ENCODE results near the gene RNF113B.

The RNF113B gene

GRCh38 chr13:98134901-98135300, 42.2 kb downstream of the RNF113B start:
- no peak for TF ChIP-seq CTCF (IDR thresholded peaks at IDR 0.05; ENCODE audit: control insufficient read depth, extremely low read depth, insufficient read depth)
- no peak overlapping the region for H3K4me3 ChIP-seq (ENCODE audit: low read depth, low read length)
- DNase-seq (ENCODE audit: low read depth) = no peak

DNA sequence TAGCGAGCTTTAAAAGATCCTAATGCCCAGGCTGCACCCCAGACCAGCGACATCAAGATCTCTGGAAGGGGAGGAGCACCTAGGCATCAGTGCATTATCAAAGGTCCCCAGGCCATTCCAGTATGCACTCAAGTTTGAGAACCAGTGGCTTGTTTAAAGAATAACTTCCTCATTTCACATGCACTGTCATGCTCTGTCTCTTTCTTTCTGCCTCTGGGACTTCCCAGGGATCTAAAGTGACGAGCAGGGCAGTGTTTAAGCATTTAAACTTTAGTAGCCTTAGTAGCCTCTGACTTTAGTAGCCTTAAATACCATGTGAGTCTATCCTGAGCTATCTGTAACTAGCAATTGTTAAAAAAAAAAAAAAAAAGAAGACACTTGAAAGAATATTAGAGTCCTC, 43.1 kb downstream of the RNF113B start:
- no peak for TF ChIP-seq CTCF (IDR thresholded peaks at IDR 0.05; ENCODE audit: control insufficient read depth, extremely low read depth, insufficient read depth)
- no peak for DNase-seq (ENCODE audit: low read depth)
- H3K4me3 ChIP-seq (ENCODE audit: low read depth, low read length) = no peak overlapping the region

DNA sequence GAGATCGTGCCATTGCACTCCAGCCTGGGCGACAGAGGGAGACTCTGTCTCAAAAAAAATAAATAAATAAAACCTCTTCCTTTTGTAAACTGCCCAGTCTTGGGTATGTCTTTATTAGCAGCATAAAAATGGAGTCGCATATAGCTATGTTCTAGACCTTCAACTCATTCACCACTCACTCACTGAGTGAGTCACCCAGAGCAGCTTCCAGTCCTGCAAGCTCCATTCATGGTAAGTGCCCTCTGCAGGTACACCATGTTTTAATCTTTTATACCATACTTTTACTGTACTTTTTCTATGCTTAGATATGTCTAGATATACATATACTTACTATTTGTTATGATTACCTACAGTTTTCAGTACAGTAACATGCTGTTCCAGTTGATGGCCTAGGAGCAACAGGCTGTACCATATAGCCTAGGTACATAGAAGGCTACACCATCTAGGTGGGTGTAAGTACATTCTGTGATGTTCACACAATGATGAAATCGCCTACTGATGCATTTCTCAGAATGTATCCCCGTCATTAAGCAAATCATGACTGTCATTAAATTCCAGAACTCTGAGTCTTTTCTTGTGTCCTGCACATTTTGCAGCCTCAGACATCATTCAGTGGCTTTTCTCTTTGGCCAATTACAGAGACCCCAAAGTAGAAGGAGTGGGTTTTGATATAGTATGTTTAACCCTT, 47.9 kb downstream of the RNF113B start:
- no peak overlapping the region for H3K4me3 ChIP-seq (ENCODE audit: low read depth, low read length)
- TF ChIP-seq CTCF (IDR thresholded peaks at IDR 0.05; ENCODE audit: control insufficient read depth, extremely low read depth, insufficient read depth) = no peak
- DNase-seq (ENCODE audit: low read depth) = no peak

Data from LNCaP clone FGC (cell line).